Measurements from ENCODE around the gene RNU4-1.

The RNU4-1 gene

GRCh38 chr12:120332523-120332922 lies 39.5 kb upstream of the RNU4-1 start:
- no peak for TF ChIP-seq CTCF (IDR thresholded peaks at IDR 0.05; ENCODE audit: low read depth, low read length)
- no peak for DNase-seq
- H3K4me3 ChIP-seq (ENCODE audit: low read depth, low read length), result no peak overlapping the region

GRCh38 chr12:120332041-120332440 lies 39.0 kb upstream of the RNU4-1 start:
- no peaks in the 10 kb centered on the region for H3K27me3 ChIP-seq (ENCODE audit: insufficient read depth, low read depth, severe bottlenecking)
- no peak for TF ChIP-seq CTCF (IDR thresholded peaks at IDR 0.05; ENCODE audit: low read depth, low read length)
- H3K36me3 ChIP-seq, result no peaks in the 10 kb centered on the region

More at GRCh38 chr12:120332523-120332922, 39.5 kb upstream of the RNU4-1 start:
- no peaks in the 10 kb centered on the region for H3K27me3 ChIP-seq (ENCODE audit: insufficient read depth, low read depth, severe bottlenecking)
- H3K36me3 ChIP-seq, result no peaks in the 10 kb centered on the region
- peaks cover 16% of the 10 kb centered on the region for H3K9me3 ChIP-seq (ENCODE audit: severe bottlenecking)
- no peak overlapping the region for H3K27ac ChIP-seq

GRCh38 chr12:120331390-120331789 lies 38.4 kb upstream of the RNU4-1 start:
- TF ChIP-seq CTCF (IDR thresholded peaks at IDR 0.05; ENCODE audit: low read depth, low read length), result no peak
- H3K27me3 ChIP-seq (ENCODE audit: insufficient read depth, low read depth, severe bottlenecking), result no peaks in the 10 kb centered on the region
- H3K9me3 ChIP-seq (ENCODE audit: severe bottlenecking), result peaks cover 6% of the 10 kb centered on the region
- no peak overlapping the region for H3K4me3 ChIP-seq (ENCODE audit: low read depth, low read length)
- H3K27ac ChIP-seq, result no peak overlapping the region
- H3K36me3 ChIP-seq, result no peaks in the 10 kb centered on the region
- no peak for DNase-seq

More at GRCh38 chr12:120332041-120332440, 39.0 kb upstream of the RNU4-1 start:
- Histone ChIP-seq H3K27ac (no peak overlapping the region), H3K9me3 (ENCODE audit: severe bottlenecking) (peaks cover 12% of the 10 kb centered on the region), H3K4me3 (ENCODE audit: low read depth, low read length) (no peak overlapping the region)
- DNase-seq, result no peak

GRCh38 chr12:120328228-120328627 lies 35.2 kb upstream of the RNU4-1 start:
- DNase-seq, result no peak
- TF ChIP-seq CTCF (IDR thresholded peaks at IDR 0.05; ENCODE audit: low read depth, low read length), result no peak
- Histone ChIP-seq H3K36me3 (no peaks in the 10 kb centered on the region), H3K27ac (no peak overlapping the region), H3K4me3 (ENCODE audit: low read depth, low read length) (no peak overlapping the region), H3K9me3 (ENCODE audit: severe bottlenecking) (no peaks in the 10 kb centered on the region), H3K27me3 (ENCODE audit: insufficient read depth, low read depth, severe bottlenecking) (no peaks in the 10 kb centered on the region)

- Histone ChIP-seq H3K27ac (no peak within 1 kb of the TSS), H3K4me3 (ENCODE audit: low read depth, low read length) (no peak within 1 kb of the TSS), H3K27me3 (ENCODE audit: insufficient read depth, low read depth, severe bottlenecking) (no peaks in the 10 kb centered on the region), H3K9me3 (ENCODE audit: severe bottlenecking) (no peaks in the 10 kb centered on the region), H3K36me3 (no peaks in the 10 kb centered on the region)
- no peak for DNase-seq
- no peak for TF ChIP-seq CTCF (IDR thresholded peaks at IDR 0.05; ENCODE audit: low read depth, low read length)
Observed at GRCh38 chr12:120327593-120327992, 34.6 kb upstream of the RNU4-1 start, which contains the start of gene PLA2G1B. Gene PLA2G1B (minus strand): TSS chr12:120327779. CDS start chr12:120327753, 26 bp downstream.

GRCh38 chr12:120324841-120325417 lies 31.9 kb upstream of the RNU4-1 start:
- no peak for DNase-seq
- Histone ChIP-seq H3K4me3 (ENCODE audit: low read depth, low read length) (no peak overlapping the region), H3K9me3 (ENCODE audit: severe bottlenecking) (no peaks in the 10 kb centered on the region), H3K27ac (no peak overlapping the region), H3K36me3 (no peaks in the 10 kb centered on the region), H3K27me3 (ENCODE audit: insufficient read depth, low read depth, severe bottlenecking) (no peaks in the 10 kb centered on the region)
- no peak for TF ChIP-seq CTCF (IDR thresholded peaks at IDR 0.05; ENCODE audit: low read depth, low read length)
